ENCODE data around the gene ZNF594.
"Not testable (repeated sequence)": the region's sequence is repeated elsewhere in the genome, so short reads cannot be mapped to it uniquely, and the experiment has no call there.

Gene ZNF594

DNA sequence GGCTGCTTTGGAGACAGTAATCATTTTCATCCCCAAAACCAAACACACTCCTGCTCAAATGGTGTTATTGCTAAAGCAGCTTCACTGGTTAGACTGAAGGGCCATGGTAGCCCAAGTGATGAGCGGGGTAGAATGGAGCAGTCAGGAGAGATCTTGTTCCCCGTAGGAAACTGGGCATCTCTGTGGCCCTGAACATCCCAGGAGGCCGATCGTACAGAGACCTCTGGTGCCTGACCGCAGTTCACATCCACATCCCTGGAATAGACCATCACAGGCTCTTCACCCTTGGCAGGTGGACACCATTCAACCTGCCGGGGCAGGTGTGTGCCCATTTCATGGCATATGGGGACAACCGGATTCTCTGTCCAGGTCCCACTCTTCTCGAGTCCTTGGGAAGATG, 61.9 kb downstream of the ZNF594 start:
- H4K20me1 ChIP-seq (ENCODE audit: insufficient read depth, low read length); H2AFZ ChIP-seq (ENCODE audit: low read depth, low read length); H3K79me2 ChIP-seq (ENCODE audit: low read length); H3K4me1 ChIP-seq (ENCODE audit: low read length); H3K27ac ChIP-seq (ENCODE audit: low read length); H3K9ac ChIP-seq (ENCODE audit: low read length); H3K27me3 ChIP-seq (ENCODE audit: low read depth, low read length); H3K36me3 ChIP-seq (replicated peaks; ENCODE audit: low read depth, low read length); H3K9me3 ChIP-seq (ENCODE audit: insufficient read depth, low read length); H3K4me2 ChIP-seq (ENCODE audit: low read length); H3K4me3 ChIP-seq (ENCODE audit: low read length): not testable (repeated sequence)

All from OCI-LY3 (cell line).